ENCODE measurements around the gene KLF3. TPM values are rescaled to one million over a fixed set of nuclear protein-coding genes. Genes with fewer than 3 reads are reported as not detected.
A peak's percentile ranks its signal among the peaks of the same experiment; 100 is the strongest.

The KLF3 gene
- total and polyA plus RNA-seq, 7 experiments from 2014 or later = 21.0 to 142 (median 120) TPM

- ChIA-PET POLR2A (no interaction called here), CTCF (interaction anchor here (1.0 to 7.8 kb wide), 8 partner anchors 54 to 672 kb away, joined by 3 to 130 read pairs (median 4); no protein-coding TSS in a partner anchor)
- Histone ChIP-seq H3K27ac (ENCODE audit: low read depth, low read length) (no peak overlapping the region), H3K4me3 (ENCODE audit: low read length) (no peak overlapping the region), H3K27me3 (ENCODE audit: control insufficient read depth in 2 of 2, insufficient read depth in 2 of 2, low read length in 2 of 2) (no peaks in the 10 kb centered on the region), H3K4me1 (ENCODE audit: control insufficient read depth in 2 of 2, insufficient read depth in 2 of 2, low read length in 2 of 2) (peaks cover 0 to 7% of the 10 kb centered on the region in 2 donors), H3K36me3 (ENCODE audit: control insufficient read depth in 2 of 3, insufficient read depth in 3 of 3, low read length in 3 of 3) (no peaks in the 10 kb centered on the region), H3K9me3 (ENCODE audit: control insufficient read depth in 2 of 3, low read length in 3 of 3) (no peaks in the 10 kb centered on the region)
- intact Hi-C loops (cut with micrococcal nuclease) = no loop called here
- H3K4me3 Mint-ChIP-seq = no peak overlapping the region
- ATAC-seq (no peak), DNase-seq (peak in 2 of 9 donors; percentile 7 to 15)
- H3K9me3 Mint-ChIP-seq = peaks cover 0 to 9% (median 0%) of the 10 kb centered on the region in 11 donors
- peaks cover 7 to 28% (median 23%) of the 10 kb centered on the region in 7 donors for H3K4me1 Mint-ChIP-seq
- H3K36me3 Mint-ChIP-seq = peaks cover 0 to 9% (median 0%) of the 10 kb centered on the region in 5 donors
- peak overlapping the region in 1 of 9 donors; percentile 8 for H3K27ac Mint-ChIP-seq
- peaks cover 0 to 5% (median 0%) of the 10 kb centered on the region in 5 donors for H3K27me3 Mint-ChIP-seq
Observed at GRCh38 chr4:38728631-38729141, 64.7 kb downstream of the KLF3 start.

GRCh38 chr4:38730493-38730829 is 66.5 kb downstream of the KLF3 start:
- Histone ChIP-seq H3K27ac (ENCODE audit: low read depth, low read length) (no peak overlapping the region), H3K36me3 (ENCODE audit: control insufficient read depth in 2 of 3, insufficient read depth in 3 of 3, low read length in 3 of 3) (no peaks in the 10 kb centered on the region), H3K4me3 (ENCODE audit: low read length) (no peak overlapping the region), H3K27me3 (ENCODE audit: control insufficient read depth in 2 of 2, insufficient read depth in 2 of 2, low read length in 2 of 2) (no peaks in the 10 kb centered on the region), H3K4me1 (ENCODE audit: control insufficient read depth in 2 of 2, insufficient read depth in 2 of 2, low read length in 2 of 2) (peaks cover 0 to 7% of the 10 kb centered on the region in 2 donors), H3K9me3 (ENCODE audit: control insufficient read depth in 2 of 3, low read length in 3 of 3) (no peaks in the 10 kb centered on the region)
- Mint-ChIP-seq H3K9me3 (peaks cover 0 to 18% (median 0%) of the 10 kb centered on the region in 11 donors), H3K27ac (no peak overlapping the region), H3K36me3 (peaks cover 0 to 14% (median 0%) of the 10 kb centered on the region in 5 donors), H3K4me3 (no peak overlapping the region), H3K27me3 (peaks cover 0 to 11% (median 0%) of the 10 kb centered on the region in 5 donors), H3K4me1 (peaks cover 7 to 20% (median 16%) of the 10 kb centered on the region in 7 donors)
- no peak for ATAC-seq
- DNase-seq = no peak
- intact Hi-C loops (cut with micrococcal nuclease) = loop anchor here in 1 of 2 donors (2.0 kb wide), 1 partner anchor 598 kb away; no protein-coding TSS in a partner anchor
- ChIA-PET POLR2A (interaction anchor here (0.8 to 1.9 kb wide), 2 partner anchors 549 to 551 kb away, joined by 3 to 7 read pairs; no protein-coding TSS in a partner anchor), CTCF (interaction anchor here (0.6 to 7.8 kb wide), 12 partner anchors 39 to 1308 kb away, joined by 3 to 130 read pairs (median 3); partner anchors contain the start of gene TLR10)

GRCh38 chr4:38730830-38731646 is 67.0 kb downstream of the KLF3 start:
- Histone ChIP-seq H3K9me3 (ENCODE audit: control insufficient read depth in 2 of 3, low read length in 3 of 3) (no peaks in the 10 kb centered on the region), H3K27ac (ENCODE audit: low read depth, low read length) (no peak overlapping the region), H3K4me3 (ENCODE audit: low read length) (no peak overlapping the region), H3K27me3 (ENCODE audit: control insufficient read depth in 2 of 2, insufficient read depth in 2 of 2, low read length in 2 of 2) (no peaks in the 10 kb centered on the region), H3K4me1 (ENCODE audit: control insufficient read depth in 2 of 2, insufficient read depth in 2 of 2, low read length in 2 of 2) (peaks cover 0 to 7% of the 10 kb centered on the region in 2 donors), H3K36me3 (ENCODE audit: control insufficient read depth in 2 of 3, insufficient read depth in 3 of 3, low read length in 3 of 3) (no peaks in the 10 kb centered on the region)
- Mint-ChIP-seq H3K27ac (peak overlapping the region in 2 of 9 donors; percentile 25 to 31), H3K9me3 (peaks cover 0 to 18% (median 0%) of the 10 kb centered on the region in 11 donors), H3K27me3 (peaks cover 0 to 12% (median 0%) of the 10 kb centered on the region in 5 donors), H3K4me1 (peaks cover 7 to 20% (median 16%) of the 10 kb centered on the region in 7 donors), H3K4me3 (no peak overlapping the region), H3K36me3 (peaks cover 0 to 14% (median 0%) of the 10 kb centered on the region in 5 donors)
- ChIA-PET CTCF (interaction anchor here (0.6 to 7.8 kb wide), 21 partner anchors 39 to 691 kb away, joined by 3 to 130 read pairs (median 3); partner anchors contain the start of gene TLR10), POLR2A (interaction anchor here (0.8 to 1.9 kb wide), 2 partner anchors 549 to 551 kb away, joined by 3 to 7 read pairs; no protein-coding TSS in a partner anchor)
- ATAC-seq (peak; percentile 88), DNase-seq (peak; percentile 63 to 86 (median 77))
- intact Hi-C loops (cut with micrococcal nuclease) = loop anchor here (1.0 to 2.0 kb wide), 6 partner anchors 56 to 928 kb away; no protein-coding TSS in a partner anchor

GRCh38 chr4:38733663-38734062 is 69.7 kb downstream of the KLF3 start:
- H3K36me3 ChIP-seq (ENCODE audit: control insufficient read depth in 2 of 3, insufficient read depth in 3 of 3, low read length in 3 of 3) = no peaks in the 10 kb centered on the region
- peaks cover 0 to 18% (median 7%) of the 10 kb centered on the region in 5 donors for H3K27me3 Mint-ChIP-seq
- CTCF ChIA-PET = interaction anchor here (0.7 kb wide), 1 partner anchor 41 kb away, joined by 3 read pairs; no protein-coding TSS in a partner anchor
- no peak overlapping the region for H3K4me3 ChIP-seq (ENCODE audit: low read length)
- H3K9me3 Mint-ChIP-seq = peaks cover 0 to 18% (median 0%) of the 10 kb centered on the region in 11 donors
- peaks cover 0 to 14% (median 0%) of the 10 kb centered on the region in 5 donors for H3K36me3 Mint-ChIP-seq
- H3K4me1 ChIP-seq (ENCODE audit: control insufficient read depth in 2 of 2, insufficient read depth in 2 of 2, low read length in 2 of 2) = peaks cover 0 to 7% of the 10 kb centered on the region in 2 donors
- ATAC-seq (no peak), DNase-seq (no peak)
- H3K27me3 ChIP-seq (ENCODE audit: control insufficient read depth in 2 of 2, insufficient read depth in 2 of 2, low read length in 2 of 2) = no peaks in the 10 kb centered on the region
- H3K4me3 Mint-ChIP-seq = no peak overlapping the region
- no peaks in the 10 kb centered on the region for H3K9me3 ChIP-seq (ENCODE audit: control insufficient read depth in 2 of 3, low read length in 3 of 3)
- peak overlapping the region in 4 of 9 donors; percentile 48 to 80 (median 61) for H3K27ac Mint-ChIP-seq
- POLR2A ChIA-PET = no interaction called here
- intact Hi-C loops (cut with micrococcal nuclease) = no loop called here
- H3K27ac ChIP-seq (ENCODE audit: low read depth, low read length) = no peak overlapping the region
- H3K4me1 Mint-ChIP-seq = peaks cover 7 to 15% (median 13%) of the 10 kb centered on the region in 7 donors

GRCh38 chr4:38734446-38734845 is 70.4 kb downstream of the KLF3 start:
- Histone ChIP-seq H3K27ac (ENCODE audit: low read depth, low read length) (no peak overlapping the region), H3K4me1 (ENCODE audit: control insufficient read depth in 2 of 2, insufficient read depth in 2 of 2, low read length in 2 of 2) (peaks cover 0 to 7% of the 10 kb centered on the region in 2 donors), H3K27me3 (ENCODE audit: control insufficient read depth in 2 of 2, insufficient read depth in 2 of 2, low read length in 2 of 2) (no peaks in the 10 kb centered on the region), H3K4me3 (ENCODE audit: low read length) (no peak overlapping the region), H3K36me3 (ENCODE audit: control insufficient read depth in 2 of 3, insufficient read depth in 3 of 3, low read length in 3 of 3) (no peaks in the 10 kb centered on the region), H3K9me3 (ENCODE audit: control insufficient read depth in 2 of 3, low read length in 3 of 3) (no peaks in the 10 kb centered on the region)
- ATAC-seq = no peak
- peaks cover 4 to 9% (median 8%) of the 10 kb centered on the region in 7 donors for H3K4me1 Mint-ChIP-seq
- POLR2A ChIA-PET = no interaction called here
- peak overlapping the region in 2 of 9 donors; percentile 35 to 64 for H3K27ac Mint-ChIP-seq
- H3K36me3 Mint-ChIP-seq = peaks cover 0 to 14% (median 0%) of the 10 kb centered on the region in 5 donors
- H3K27me3 Mint-ChIP-seq = peaks cover 0 to 21% (median 7%) of the 10 kb centered on the region in 5 donors
- peaks cover 0 to 18% (median 0%) of the 10 kb centered on the region in 11 donors for H3K9me3 Mint-ChIP-seq
- no peak overlapping the region for H3K4me3 Mint-ChIP-seq
- no peak for DNase-seq
- intact Hi-C loops (cut with micrococcal nuclease) = no loop called here
- CTCF ChIA-PET = interaction anchor here (0.7 to 0.8 kb wide), 2 partner anchors 41 to 417 kb away, joined by 3 read pairs; no protein-coding TSS in a partner anchor

GRCh38 chr4:38734911-38735310 is 70.9 kb downstream of the KLF3 start:
- peaks cover 0 to 20% (median 7%) of the 10 kb centered on the region in 5 donors for H3K27me3 Mint-ChIP-seq
- Histone ChIP-seq H3K4me3 (ENCODE audit: low read length) (no peak overlapping the region), H3K36me3 (ENCODE audit: control insufficient read depth in 2 of 3, insufficient read depth in 3 of 3, low read length in 3 of 3) (no peaks in the 10 kb centered on the region), H3K27ac (ENCODE audit: low read depth, low read length) (no peak overlapping the region), H3K4me1 (ENCODE audit: control insufficient read depth in 2 of 2, insufficient read depth in 2 of 2, low read length in 2 of 2) (peaks cover 0 to 7% of the 10 kb centered on the region in 2 donors), H3K9me3 (ENCODE audit: control insufficient read depth in 2 of 3, low read length in 3 of 3) (no peaks in the 10 kb centered on the region), H3K27me3 (ENCODE audit: control insufficient read depth in 2 of 2, insufficient read depth in 2 of 2, low read length in 2 of 2) (no peaks in the 10 kb centered on the region)
- H3K4me3 Mint-ChIP-seq = no peak overlapping the region
- H3K4me1 Mint-ChIP-seq = peaks cover 4 to 9% (median 8%) of the 10 kb centered on the region in 7 donors
- CTCF ChIA-PET = interaction anchor here (0.8 kb wide), 1 partner anchor 418 kb away, joined by 3 read pairs; no protein-coding TSS in a partner anchor
- no peak for DNase-seq
- peaks cover 0 to 18% (median 0%) of the 10 kb centered on the region in 11 donors for H3K9me3 Mint-ChIP-seq
- intact Hi-C loops (cut with micrococcal nuclease) = no loop called here
- H3K27ac Mint-ChIP-seq = peak overlapping the region in 2 of 9 donors; percentile 35 to 64
- no peak for ATAC-seq
- POLR2A ChIA-PET = no interaction called here
- peaks cover 0 to 14% (median 0%) of the 10 kb centered on the region in 5 donors for H3K36me3 Mint-ChIP-seq

All from naive thymus-derived CD4-positive, alpha-beta T cell (primary cell).